Testis (tissue), 3 donors: ENCODE results near the gene NRXN3. TPM values are rescaled to one million over a fixed set of nuclear protein-coding genes. Genes with fewer than 3 reads are reported as not detected.

Experiments
- DNase-seq: peaks from one replicate; pipeline ENCODE4 v3.0.0-alpha.2; 2019
- H3K27ac ChIP-seq, 2 donors: fragments of 200-600 bp; sonication (generic); one replicate each; pipeline ENCODE4 v1.5.1; 2019
- H3K27me3 ChIP-seq: fragments of 200-600 bp; sonication (generic); one replicate; pipeline ENCODE4 v1.5.1; 2019
- H3K36me3 ChIP-seq: fragments of 200-600 bp; sonication (generic); one replicate; pipeline ENCODE4 v1.5.1; 2017; ENCODE audit warnings: low read depth; ENCODE audit errors: missing control alignments
- H3K4me1 ChIP-seq: fragments of 200-600 bp; sonication (generic); one replicate; pipeline ENCODE4 v1.5.1; 2019
- H3K4me3 ChIP-seq, 2 donors: fragments of 200-600 bp; sonication (generic); one replicate each; pipeline ENCODE4 v1.5.1; 2017 to 2019
- H3K9me3 ChIP-seq: fragments of 200-600 bp; sonication (generic); one replicate; pipeline ENCODE4 v1.5.1; 2017
- POLR2A ChIP-seq: fragments of 450-650 bp; IDR thresholded peaks from one replicate; pipeline ENCODE4 v1.6.1; 2017; ENCODE audit warnings: antibody characterized with exemption, mild to moderate bottlenecking, moderate library complexity
- WGBS, 2 donors: methylation state at CpG; one replicate each; pipeline ENCODE4 v1.1.5; 2018; 5-methylcytosine and 5-hydroxymethylcytosine counted together
- intact Hi-C: fragments of 100-400 bp; cut with DNase I; formaldehyde crosslinking; loops from one replicate; pipeline ENCODE4 v1.15.1; 2023; ENCODE audit warnings: low total_unique reads
- polyA plus RNA-seq: library from polyadenylated mRNA; stranded (reverse); fragments of 350-450 nt; fragmentation: Illumina TruSeq; extraction: RNeasy Lipid Tissue Mini Kit (QIAGEN cat#74804); gene quantifications from one replicate; pipeline ENCODE4 v1.2.3, GENCODE V29; 2014; ENCODE audit warnings: low read depth, low replicate concordance; ENCODE audit not compliant: insufficient read depth
- total RNA-seq, 2 donors: library from RNA; depleted of rRNA; stranded (reverse); fragments of >200 nt; gene quantifications; one replicate each; pipeline ENCODE4 v1.2.3, GENCODE V29; 2016
- TF ChIP-seq, protein P1 (sequence below), 3 experiments: fragments of 450-650 bp in 2 of 3; fragments of 200-600 bp in 1 of 3; sonication (generic) in 1 of 3; IDR thresholded peaks; one replicate each; pipeline ENCODE4 v1.5.1; 2016 to 2019; ENCODE audit warnings: antibody characterized with exemption in 3 of 3, mild to moderate bottlenecking in 2 of 3, moderate library complexity in 1 of 3

The NRXN3 gene
- total and polyA plus RNA-seq, 3 donors from 2014 or later = 3.5 to 8.0 (median 3.9) TPM

DNA sequence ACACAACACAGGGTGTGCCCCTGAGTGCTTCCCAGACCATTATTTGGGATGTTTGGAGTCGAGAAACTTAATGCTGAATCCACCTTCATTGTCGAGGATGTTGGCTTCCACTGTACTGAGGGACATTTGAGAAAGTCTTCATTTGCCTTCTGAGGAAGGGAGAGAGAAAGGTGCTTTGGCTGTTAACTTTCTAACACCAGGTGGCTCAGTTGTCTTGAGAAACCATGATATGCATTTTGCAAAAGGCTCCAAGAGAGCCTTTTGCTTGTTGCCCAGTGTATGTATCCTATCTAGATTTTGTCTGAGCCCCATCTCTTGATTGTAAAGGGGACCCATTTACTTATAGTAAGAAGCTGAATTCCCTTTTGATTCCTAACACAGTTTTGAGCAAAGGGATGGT lies 28.6 kb upstream of the NRXN3 start:
- 66 to 84% methylated on average over 2 of the region's 2 CpGs for WGBS, 2 donors
- no peaks in the 10 kb centered on the region for H3K27me3 ChIP-seq
- no peak for DNase-seq
- no peaks in the 10 kb centered on the region for H3K4me1 ChIP-seq
- H3K9me3 ChIP-seq = no peaks in the 10 kb centered on the region
- H3K27ac ChIP-seq = no peak overlapping the region
- intact Hi-C loops = no loop called here
- no peaks in the 10 kb centered on the region for H3K36me3 ChIP-seq
- TF ChIP-seq, protein P1, sequence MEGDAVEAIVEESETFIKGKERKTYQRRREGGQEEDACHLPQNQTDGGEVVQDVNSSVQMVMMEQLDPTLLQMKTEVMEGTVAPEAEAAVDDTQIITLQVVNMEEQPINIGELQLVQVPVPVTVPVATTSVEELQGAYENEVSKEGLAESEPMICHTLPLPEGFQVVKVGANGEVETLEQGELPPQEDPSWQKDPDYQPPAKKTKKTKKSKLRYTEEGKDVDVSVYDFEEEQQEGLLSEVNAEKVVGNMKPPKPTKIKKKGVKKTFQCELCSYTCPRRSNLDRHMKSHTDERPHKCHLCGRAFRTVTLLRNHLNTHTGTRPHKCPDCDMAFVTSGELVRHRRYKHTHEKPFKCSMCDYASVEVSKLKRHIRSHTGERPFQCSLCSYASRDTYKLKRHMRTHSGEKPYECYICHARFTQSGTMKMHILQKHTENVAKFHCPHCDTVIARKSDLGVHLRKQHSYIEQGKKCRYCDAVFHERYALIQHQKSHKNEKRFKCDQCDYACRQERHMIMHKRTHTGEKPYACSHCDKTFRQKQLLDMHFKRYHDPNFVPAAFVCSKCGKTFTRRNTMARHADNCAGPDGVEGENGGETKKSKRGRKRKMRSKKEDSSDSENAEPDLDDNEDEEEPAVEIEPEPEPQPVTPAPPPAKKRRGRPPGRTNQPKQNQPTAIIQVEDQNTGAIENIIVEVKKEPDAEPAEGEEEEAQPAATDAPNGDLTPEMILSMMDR (IDR thresholded peaks at IDR 0.05) = no peak
- TF ChIP-seq POLR2A = no peak
- no peak overlapping the region for H3K4me3 ChIP-seq

DNA sequence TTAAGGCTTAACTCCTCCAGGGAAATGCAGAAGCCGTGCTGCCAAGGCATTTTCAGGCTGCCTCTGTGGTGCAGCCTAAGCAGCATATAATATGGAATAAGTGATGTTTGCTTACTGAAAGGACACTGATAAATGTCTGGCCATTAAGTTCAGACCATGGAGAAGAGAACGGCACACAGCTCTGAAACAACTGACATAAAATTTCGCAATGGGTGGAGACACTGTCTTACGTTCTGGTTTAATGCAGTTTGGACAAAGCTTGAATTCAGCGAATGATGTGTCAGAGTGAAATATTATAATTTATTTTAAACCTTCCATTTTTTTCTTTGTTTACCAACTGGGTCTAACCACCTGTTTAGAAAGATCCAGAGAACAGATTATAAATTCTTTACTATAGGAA lies 27.2 kb upstream of the NRXN3 start:
- H3K36me3 ChIP-seq = no peaks in the 10 kb centered on the region
- no peaks in the 10 kb centered on the region for H3K9me3 ChIP-seq
- H3K27me3 ChIP-seq = no peaks in the 10 kb centered on the region
- 88 to 90% methylated on average over 5 of the region's 5 CpGs for WGBS, 2 donors
- H3K4me1 ChIP-seq = no peaks in the 10 kb centered on the region
- H3K4me3 ChIP-seq = no peak overlapping the region
- no peak for TF ChIP-seq POLR2A
- TF ChIP-seq, protein P1 (IDR thresholded peaks at IDR 0.05) = no peak
- no peak for DNase-seq
- no peak overlapping the region for H3K27ac ChIP-seq
- intact Hi-C loops = no loop called here

DNA sequence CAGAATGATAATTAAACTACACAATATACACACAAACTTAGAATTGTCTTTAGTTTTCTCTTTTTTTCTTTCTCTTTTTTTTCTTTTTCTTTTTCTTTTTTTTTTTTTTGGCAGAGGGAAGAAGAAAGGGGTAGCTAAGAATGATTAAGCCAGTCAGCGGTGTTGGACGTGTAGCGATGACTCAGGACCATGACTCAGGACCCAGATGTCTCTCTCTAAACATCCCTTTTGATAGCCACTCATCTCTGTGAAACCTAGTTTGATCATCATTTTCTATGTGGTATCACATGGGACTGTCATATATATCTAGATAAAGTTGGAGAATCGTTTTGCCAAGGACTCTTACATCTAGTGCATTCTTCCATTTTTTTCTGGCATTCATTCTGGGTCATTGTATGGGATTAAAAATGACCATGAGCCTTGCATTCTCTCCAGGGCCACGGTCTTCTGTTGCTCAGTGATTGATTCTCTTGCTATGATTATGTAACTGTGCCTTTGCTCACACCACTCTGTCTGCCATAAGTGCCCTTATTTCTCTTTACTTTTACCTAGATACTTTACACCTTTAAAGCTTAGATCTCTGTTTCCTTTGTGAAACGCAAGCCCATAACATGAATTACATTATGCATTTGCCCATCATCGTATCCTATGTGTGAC lies 26.6 kb upstream of the NRXN3 start:
- WGBS, 2 donors = 81 to 83% methylated on average over 7 of the region's 7 CpGs
- H3K9me3 ChIP-seq = no peaks in the 10 kb centered on the region
- H3K27ac ChIP-seq = no peak overlapping the region
- H3K4me1 ChIP-seq = no peaks in the 10 kb centered on the region
- DNase-seq = no peak
- no peak for TF ChIP-seq POLR2A
- TF ChIP-seq, protein P1 (IDR thresholded peaks at IDR 0.05) = no peak
- no peaks in the 10 kb centered on the region for H3K27me3 ChIP-seq
- H3K4me3 ChIP-seq = no peak overlapping the region
- intact Hi-C loops = no loop called here
- H3K36me3 ChIP-seq = no peaks in the 10 kb centered on the region

DNA sequence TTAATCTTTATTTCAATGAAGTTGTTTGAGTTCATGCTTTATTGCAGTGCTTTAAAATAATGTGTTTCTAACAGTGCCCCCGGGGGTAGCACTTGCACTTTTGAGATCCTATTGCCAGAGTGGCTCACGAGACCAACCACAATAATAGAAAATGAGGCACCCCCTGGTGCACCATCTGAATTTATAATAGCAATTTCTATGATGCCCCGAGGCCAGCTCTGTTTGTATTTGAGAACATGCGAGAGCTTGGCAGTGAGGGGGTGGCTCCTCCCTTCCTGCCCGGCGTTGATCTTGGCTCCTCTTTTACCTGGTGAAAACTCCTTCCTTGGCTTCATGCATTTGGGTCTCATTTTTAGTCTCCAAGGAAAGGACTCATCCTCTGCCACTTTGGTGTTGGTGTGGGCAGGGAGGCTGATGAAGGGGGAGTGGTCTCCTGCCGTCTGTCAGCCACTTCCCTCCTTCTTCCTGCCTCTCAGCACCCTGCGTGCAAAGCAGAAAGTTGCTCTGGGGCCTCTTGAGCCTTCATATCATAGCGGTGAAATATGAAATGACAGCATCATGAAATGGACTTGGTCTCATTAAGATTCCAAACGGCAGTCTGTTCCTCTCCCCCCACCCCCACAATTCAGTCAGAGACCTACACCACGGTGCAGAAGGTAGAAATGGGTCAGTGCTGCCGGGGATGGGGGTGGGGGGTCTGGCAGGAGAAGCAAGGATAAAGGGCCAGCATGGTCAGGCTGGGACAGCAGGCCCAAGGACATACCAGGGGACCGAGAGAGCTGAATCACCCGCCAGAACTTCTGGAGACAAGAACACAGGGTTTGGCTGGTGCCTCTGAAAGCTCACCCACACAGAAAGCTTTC lies 17.7 kb upstream of the NRXN3 start:
- intact Hi-C loops = no loop called here
- Histone ChIP-seq H3K36me3 (no peaks in the 10 kb centered on the region), H3K9me3 (no peaks in the 10 kb centered on the region), H3K4me1 (no peaks in the 10 kb centered on the region), H3K27me3 (no peaks in the 10 kb centered on the region), H3K4me3 (no peak overlapping the region), H3K27ac (no peak overlapping the region)
- TF ChIP-seq POLR2A = no peak
- TF ChIP-seq, protein P1 (IDR thresholded peaks at IDR 0.05) = no peak
- 51 to 53% methylated on average over 14 of the region's 14 CpGs for WGBS, 2 donors
- no peak for DNase-seq

DNA sequence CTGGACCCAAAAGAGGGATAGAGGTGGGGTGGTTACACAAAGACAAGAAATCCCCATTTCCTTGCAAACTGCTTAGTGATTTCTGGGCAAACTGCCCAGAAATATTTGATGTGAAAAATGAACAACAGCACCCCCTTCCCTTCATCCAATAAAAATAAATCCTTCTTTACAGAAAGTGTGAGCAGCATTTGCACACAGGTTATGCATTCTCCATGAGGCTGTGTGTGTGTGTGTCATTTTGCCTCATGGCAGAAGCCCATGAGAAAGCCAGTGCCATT lies 17.2 kb upstream of the NRXN3 start:
- TF ChIP-seq, protein P1 (IDR thresholded peaks at IDR 0.05) = no peak

More for the DNA sequence above, 17.2 kb upstream of the NRXN3 start:
- H3K27ac ChIP-seq = no peak overlapping the region
- no peak overlapping the region for H3K4me3 ChIP-seq
- H3K9me3 ChIP-seq = no peaks in the 10 kb centered on the region
- intact Hi-C loops = no loop called here
- H3K36me3 ChIP-seq = no peaks in the 10 kb centered on the region
- DNase-seq = no peak
- no peaks in the 10 kb centered on the region for H3K4me1 ChIP-seq
- H3K27me3 ChIP-seq = no peaks in the 10 kb centered on the region
